Pancreas (tissue), 10 donors: ENCODE results near the gene KRTAP4-16. TPM values are rescaled to one million over a fixed set of nuclear protein-coding genes. Genes with fewer than 3 reads are reported as not detected.
"Not testable (repeated sequence)": the region's sequence is repeated elsewhere in the genome, so short reads cannot be mapped to it uniquely, and the experiment has no call there.

Experiments used
- ATAC-seq, 4 donors: fragments of 200-7000 bp; cut with Tn5 transposase; one replicate each; pipeline versions ENCODE4 v1.8.0 to v1.9.1; 2020; ENCODE audit warnings: mild to moderate bottlenecking in 4 of 4, moderate library complexity in 4 of 4
- DNase-seq, 6 donors: peaks; one replicate each; pipeline ENCODE4 v3.0.0-alpha.2; 2020
- FAIRE-seq: peaks from 2 replicates; lab custom pipeline; 2012; peaks lifted over from hg19 to GRCh38; lab: Jason Lieb, UNC
- H3K27ac ChIP-seq, 4 donors: fragments of 200-600 bp; sonication (generic); 1 replicate in 3 of 4; 2 replicates in 1 of 4; pipeline versions ENCODE4 v1.5.0 to v1.8.0; 2020
- H3K27me3 ChIP-seq, 4 donors: fragments of 200-600 bp; one replicate each; pipeline ENCODE4 v1.8.0; 2021
- H3K36me3 ChIP-seq, 3 donors: fragments of 200-600 bp; sonication (generic) in 1 of 3; one replicate each; pipeline versions ENCODE4 v1.5.0 to v1.8.0; 2020 to 2021
- H3K4me1 ChIP-seq, 3 donors: fragments of 200-600 bp; one replicate each; pipeline ENCODE4 v1.8.0; 2021
- H3K4me3 ChIP-seq, 4 donors: fragments of 200-600 bp; sonication (generic) in 2 of 4; one replicate each; pipeline versions ENCODE4 v1.5.0 to v1.8.0; 2020 to 2021
- H3K9me3 ChIP-seq, 4 donors: fragments of 200-600 bp; one replicate each; pipeline ENCODE4 v1.8.0; 2021
- CTCF ChIP-seq, 4 donors: fragments of 200-600 bp; sonication (generic) in 3 of 4; IDR thresholded peaks; one replicate each; pipeline versions ENCODE4 v1.5.0 to v1.8.0; 2021; ENCODE audit warnings: antibody characterized with exemption in 4 of 4
- WGBS, 2 donors: extraction: QIAGEN DNeasy Blood & Tissue Kit; methylation state at CpG; one replicate each; pipeline ENCODE4 v1.1.7; 2013; 5-methylcytosine and 5-hydroxymethylcytosine counted together
- intact Hi-C, 3 donors: fragments of 100-400 bp; cut with DNase I; formaldehyde crosslinking; loops; one replicate each; pipeline versions ENCODE4 v1.11.1 to v1.14.2; 2022
- polyA plus RNA-seq, 2 donors: library from polyadenylated mRNA; stranded (reverse); fragments of 200-250 nt; gene quantifications; one replicate each; pipeline ENCODE4 v1.2.3, GENCODE V29; 2013
- total RNA-seq, 6 donors: library from RNA; stranded (reverse); fragmentation: NEBNext Ultra II Directional in 4 of 6; extraction: Animal tissue kit (Norgen Biotek cat#: 25700) in 4 of 6; gene quantifications; one replicate each; pipeline versions ENCODE4 v1.2.1 to v1.2.4, GENCODE V29; 2021 to 2023
- donor health status: healthy with polysubstance abuse.
- donor health status: DM: no; HTN: no; CAD: no; lungs with moderate emphysema.
- donor health status: DM: no; HTN: no; CAD: no.
- donor health status: control.
- donor health status: control.
- donor health status: Bipolar disorder and iron deficiency.
- donor health status: DM: yes; HTN: yes; CAD: no.
- donor health status: DM: no; HTN: no; CAD: no.
- donor health status: DM: no; HTN: no; CAD: no.
- donor health status: DM: yes; HTN: yes; CAD: no.

KRTAP4-16 gene
- total and polyA plus RNA-seq, 8 donors, result not detected

GRCh38 chr17:41107941-41108450 lies 6.0 kb upstream of the KRTAP4-16 start:
- no peak for TF ChIP-seq CTCF (IDR thresholded peaks at IDR 0.05)
- H3K4me3 ChIP-seq, result no peak overlapping the region
- ATAC-seq (no peak), DNase-seq (no peak), FAIRE-seq (no peak)
- H3K4me1 ChIP-seq, result no peaks in the 10 kb centered on the region
- H3K27ac ChIP-seq, result no peak overlapping the region
- no peaks in the 10 kb centered on the region for H3K27me3 ChIP-seq
- H3K9me3 ChIP-seq, result no peaks in the 10 kb centered on the region
- no peaks in the 10 kb centered on the region for H3K36me3 ChIP-seq
- WGBS, 2 donors, result 29 to 35% methylated on average over 1 of the region's 1 CpG
- intact Hi-C loops, result no loop called here

- H3K27ac ChIP-seq, H3K36me3 ChIP-seq, intact Hi-C loops, H3K4me3 ChIP-seq, DNase-seq, H3K4me1 ChIP-seq, H3K27me3 ChIP-seq, H3K9me3 ChIP-seq, ATAC-seq, FAIRE-seq: not testable (repeated sequence)
- WGBS, 2 donors, result 57 to 59% methylated on average over 6 to 10 of the region's 10 CpGs
These were observed 3.3 kb upstream of the KRTAP4-16 start, which contains the start of gene KRTAP4-9 for GRCh38 chr17:41105347-41105746. TSS of gene KRTAP4-9 (plus strand) at chr17:41105389. CDS start at chr17:41105389, 0 bp downstream.

- ATAC-seq, DNase-seq, H3K4me1 ChIP-seq, H3K27me3 ChIP-seq, FAIRE-seq, H3K27ac ChIP-seq, H3K36me3 ChIP-seq, intact Hi-C loops, H3K9me3 ChIP-seq, H3K4me3 ChIP-seq: not testable (repeated sequence)
- WGBS, 2 donors, result 45 to 66% methylated on average over 2 of the region's 2 CpGs
These were observed 2.5 kb upstream of the KRTAP4-16 start for GRCh38 chr17:41104386-41105038.

- ATAC-seq, result no peak
- no peak for DNase-seq
- FAIRE-seq, result no peak
- no peak overlapping the region for H3K27ac ChIP-seq
- no peak for TF ChIP-seq CTCF (IDR thresholded peaks at IDR 0.05)
- no peaks in the 10 kb centered on the region for H3K27me3 ChIP-seq
- WGBS, 2 donors, result 89 to 98% methylated on average over 1 of the region's 1 CpG
- H3K4me1 ChIP-seq, result no peaks in the 10 kb centered on the region
- no peaks in the 10 kb centered on the region for H3K9me3 ChIP-seq
- intact Hi-C loops, result no loop called here
- H3K36me3 ChIP-seq, result no peaks in the 10 kb centered on the region
- no peak overlapping the region for H3K4me3 ChIP-seq
These were observed 1.9 kb upstream of the KRTAP4-16 start for GRCh38 chr17:41103896-41104295.

- FAIRE-seq, result not testable (repeated sequence)
- WGBS, 2 donors, result 45 to 50% methylated on average over 7 of the region's 7 CpGs
These were observed 2.1 kb downstream of the KRTAP4-16 start for GRCh38 chr17:41099682-41100480.

GRCh38 chr17:41098481-41098880 lies 3.5 kb downstream of the KRTAP4-16 start:
- intact Hi-C loops, result no loop called here
- TF ChIP-seq CTCF (IDR thresholded peaks at IDR 0.05), result no peak

More at GRCh38 chr17:41099682-41100480, 2.1 kb downstream of the KRTAP4-16 start:
- H3K4me3 ChIP-seq, H3K4me1 ChIP-seq, H3K27ac ChIP-seq, H3K36me3 ChIP-seq, DNase-seq, intact Hi-C loops, H3K9me3 ChIP-seq, H3K27me3 ChIP-seq, ATAC-seq: not testable (repeated sequence)

More at GRCh38 chr17:41098481-41098880, 3.5 kb downstream of the KRTAP4-16 start:
- no peak overlapping the region for H3K4me3 ChIP-seq
- no peaks in the 10 kb centered on the region for H3K9me3 ChIP-seq
- H3K27ac ChIP-seq, result no peak overlapping the region
- FAIRE-seq, result no peak
- DNase-seq, result no peak
- H3K27me3 ChIP-seq, result no peaks in the 10 kb centered on the region
- H3K4me1 ChIP-seq, result no peaks in the 10 kb centered on the region
- H3K36me3 ChIP-seq, result no peaks in the 10 kb centered on the region
- WGBS, 2 donors, result 54 to 56% methylated on average over 6 of the region's 6 CpGs
- ATAC-seq, result no peak
